GM19043 (cell line): ENCODE results near the gene PRKN.

Source experiments
- ATAC-seq: cut with Tn5 transposase; IDR thresholded peaks from one replicate; pipeline ENCODE4 v1.9.1; 2021; ENCODE audit warnings: low read depth; ENCODE audit not compliant: unreplicated experiment

PRKN gene

DNA sequence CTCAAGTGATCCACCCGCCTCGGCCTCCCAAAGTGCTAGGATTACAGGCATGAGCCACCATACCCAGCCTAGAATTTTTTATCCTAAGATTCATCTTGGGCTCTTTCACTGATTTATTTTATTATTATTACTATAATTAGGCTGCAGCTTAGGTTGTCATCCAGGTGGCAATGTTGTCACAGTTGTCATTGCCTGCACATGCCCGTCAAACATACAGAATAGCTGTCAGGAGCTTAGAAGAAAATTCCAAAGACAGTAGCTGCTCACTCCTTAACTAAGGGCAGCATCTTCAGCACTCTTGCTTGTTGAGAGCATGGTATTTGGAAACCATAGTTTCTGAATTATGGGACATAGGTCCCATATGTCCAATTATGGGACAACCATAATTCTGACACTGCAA, 1118.8 kb downstream of the PRKN start:
- ATAC-seq, result no peak

DNA sequence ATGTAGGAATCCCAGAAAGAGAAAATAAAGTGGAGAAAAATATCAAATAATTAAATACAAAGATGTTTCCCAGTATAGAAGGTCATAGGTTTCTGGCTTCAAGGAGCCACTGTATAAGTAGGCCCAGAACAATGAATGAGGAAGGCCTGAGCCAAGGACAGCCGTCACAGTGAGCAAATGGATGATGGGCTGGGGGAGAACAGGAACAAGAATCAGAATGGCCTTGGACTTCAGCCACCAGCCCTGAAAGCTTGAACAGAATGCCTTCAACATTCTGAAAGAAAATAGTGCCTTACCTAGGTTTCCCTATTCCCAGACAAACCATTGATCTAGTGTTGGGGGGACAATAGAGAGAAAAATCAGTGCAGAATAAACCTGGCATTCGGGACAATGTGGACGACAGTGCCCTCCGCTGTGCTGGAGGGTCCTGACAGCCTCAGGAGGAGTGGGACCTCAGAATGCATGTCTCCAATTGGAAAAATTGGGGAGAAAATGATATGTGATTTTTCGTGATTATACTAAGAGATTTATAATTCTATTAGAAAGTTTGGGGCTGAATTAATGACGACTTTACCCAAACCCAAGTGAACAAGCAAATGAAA, 1119.8 kb downstream of the PRKN start:
- ATAC-seq, result no peak

DNA sequence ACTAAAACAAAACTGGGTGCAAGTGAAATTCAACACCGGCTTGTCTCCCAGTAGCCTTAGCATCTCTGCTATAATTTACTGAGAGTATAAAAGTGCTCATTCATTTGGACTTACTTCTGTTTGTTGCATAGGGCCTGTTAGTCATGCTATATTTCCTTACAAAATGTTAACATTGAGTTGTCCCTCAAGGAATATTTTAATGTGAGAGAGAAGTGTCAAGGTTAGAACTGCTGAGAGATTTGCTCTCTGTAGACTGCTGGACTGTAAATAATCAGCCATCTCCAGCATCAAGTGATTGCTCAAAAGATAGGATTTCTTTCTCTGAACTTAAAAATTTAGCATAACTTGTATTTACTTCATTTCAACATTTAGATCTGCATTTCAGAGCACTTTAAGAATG, 1125.2 kb downstream of the PRKN start:
- ATAC-seq, result no peak

DNA sequence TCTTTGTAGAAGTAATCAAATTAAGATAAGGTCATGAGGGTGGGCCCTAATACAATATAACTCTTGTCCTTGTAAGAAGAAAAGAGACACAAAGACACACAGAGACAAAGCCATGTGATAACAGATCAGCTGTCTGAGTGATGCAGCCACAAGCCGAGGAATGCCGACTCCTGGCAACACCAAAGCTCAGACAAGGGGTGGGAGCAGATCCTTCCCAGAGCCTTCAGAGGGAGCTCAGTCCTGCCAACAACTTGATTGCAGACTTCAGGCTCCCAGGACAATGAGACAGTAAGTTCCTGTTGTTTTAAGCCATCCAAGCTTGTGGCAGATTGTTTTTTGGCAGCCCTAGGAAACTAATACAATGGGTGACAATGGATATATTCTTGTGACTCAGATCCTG, 1128.7 kb downstream of the PRKN start:
- no peak for ATAC-seq

DNA sequence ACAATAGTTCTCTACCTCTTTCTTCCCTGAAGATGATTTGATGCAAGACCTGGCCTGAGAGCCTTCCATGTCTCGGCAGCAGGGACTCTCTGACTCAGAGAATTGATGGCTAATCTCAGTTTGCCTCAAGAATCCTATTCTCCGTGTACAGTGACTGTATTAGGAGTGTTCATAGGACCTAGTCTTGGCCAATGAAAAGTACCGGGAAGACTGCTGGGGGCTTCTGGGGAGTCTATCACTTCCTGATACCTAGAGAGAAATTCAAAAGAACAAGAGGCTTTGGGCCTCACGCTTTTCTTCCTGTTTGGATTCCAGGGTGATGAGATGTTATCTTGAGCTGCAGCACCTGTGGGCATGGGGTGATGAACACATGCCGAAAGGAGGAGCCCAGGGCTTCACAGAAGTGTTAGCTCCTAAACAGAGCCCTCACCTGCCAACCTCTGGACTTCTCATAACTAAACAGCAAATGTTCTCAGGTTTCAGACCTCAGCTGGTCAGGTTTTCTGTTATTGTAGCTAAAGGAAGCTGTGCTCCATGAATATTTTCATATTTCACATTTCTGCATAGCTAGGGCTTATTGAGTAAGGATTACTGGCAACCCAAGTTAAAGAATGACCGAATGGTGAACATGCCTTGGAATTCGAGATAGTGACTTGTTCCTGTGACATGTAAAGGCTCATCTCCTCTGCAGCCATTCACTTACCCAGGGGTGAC, 1130.6 kb downstream of the PRKN start:
- no peak for ATAC-seq

DNA sequence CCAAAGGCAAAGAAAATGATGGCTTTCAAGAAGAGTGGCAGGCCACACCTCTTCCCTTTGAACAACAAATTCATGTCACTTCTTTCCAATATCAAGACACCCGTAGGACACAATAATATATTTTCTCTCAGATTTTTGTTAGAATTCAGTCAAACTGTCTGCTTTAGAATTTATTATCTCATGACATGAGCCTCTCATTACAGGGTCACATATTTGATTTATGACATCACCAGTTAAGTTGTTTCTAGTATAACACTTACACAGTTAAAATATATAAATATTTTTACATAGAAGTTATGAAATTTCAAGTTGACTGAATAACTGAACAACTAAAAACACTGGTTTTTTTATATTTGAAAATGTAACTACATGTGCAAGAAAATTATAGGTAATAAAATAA, 1133.2 kb downstream of the PRKN start:
- no peak for ATAC-seq

DNA sequence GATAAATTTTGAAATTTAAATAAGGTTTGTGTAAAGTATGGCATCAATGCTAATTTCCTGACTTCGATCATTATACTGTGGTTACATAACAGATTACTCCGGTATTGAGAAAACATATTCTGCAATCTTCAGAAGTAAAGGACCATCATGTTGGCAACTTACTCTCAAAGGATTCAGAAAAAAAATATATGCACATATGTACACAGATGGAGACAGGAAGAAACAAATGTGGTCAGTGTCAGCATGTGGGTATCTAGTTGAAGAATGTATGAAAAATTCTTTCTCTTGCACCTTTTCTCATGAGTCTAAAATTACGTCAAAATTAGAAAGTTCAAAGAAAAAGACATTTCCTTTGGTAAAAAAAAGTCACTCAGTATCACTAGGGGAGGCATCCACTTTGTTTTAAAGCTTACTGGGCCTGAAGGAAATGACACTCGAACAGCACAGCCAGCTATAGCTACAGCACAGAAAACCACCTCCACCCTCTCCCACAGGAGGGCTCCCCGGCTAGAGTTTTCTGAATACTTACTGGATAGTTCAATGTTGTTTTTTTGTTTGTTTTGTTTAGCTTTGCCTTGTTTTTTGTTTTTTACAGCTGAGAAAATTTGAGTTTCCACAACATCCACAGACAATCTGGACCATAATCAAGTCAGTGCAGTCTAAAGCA, 1136.5 kb downstream of the PRKN start:
- no peak for ATAC-seq

DNA sequence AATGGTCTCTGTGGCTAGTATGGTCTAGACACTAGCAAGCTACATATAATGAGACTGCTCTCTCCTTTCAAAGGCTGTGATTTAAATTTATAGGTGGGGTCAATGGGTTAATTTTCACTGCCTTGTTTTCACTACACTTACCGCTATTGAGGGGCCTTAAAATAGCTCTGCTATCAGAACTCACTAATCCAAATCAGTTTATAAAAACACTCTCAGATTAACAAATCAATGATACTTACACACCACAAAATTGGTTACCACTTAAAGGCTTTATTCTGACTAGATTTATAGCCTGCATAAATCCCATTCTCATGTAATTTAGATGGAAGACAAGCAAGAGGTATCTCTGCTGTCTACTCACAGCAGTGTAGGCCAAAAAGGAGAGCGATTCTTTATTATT, 1140.7 kb downstream of the PRKN start:
- no peak for ATAC-seq

DNA sequence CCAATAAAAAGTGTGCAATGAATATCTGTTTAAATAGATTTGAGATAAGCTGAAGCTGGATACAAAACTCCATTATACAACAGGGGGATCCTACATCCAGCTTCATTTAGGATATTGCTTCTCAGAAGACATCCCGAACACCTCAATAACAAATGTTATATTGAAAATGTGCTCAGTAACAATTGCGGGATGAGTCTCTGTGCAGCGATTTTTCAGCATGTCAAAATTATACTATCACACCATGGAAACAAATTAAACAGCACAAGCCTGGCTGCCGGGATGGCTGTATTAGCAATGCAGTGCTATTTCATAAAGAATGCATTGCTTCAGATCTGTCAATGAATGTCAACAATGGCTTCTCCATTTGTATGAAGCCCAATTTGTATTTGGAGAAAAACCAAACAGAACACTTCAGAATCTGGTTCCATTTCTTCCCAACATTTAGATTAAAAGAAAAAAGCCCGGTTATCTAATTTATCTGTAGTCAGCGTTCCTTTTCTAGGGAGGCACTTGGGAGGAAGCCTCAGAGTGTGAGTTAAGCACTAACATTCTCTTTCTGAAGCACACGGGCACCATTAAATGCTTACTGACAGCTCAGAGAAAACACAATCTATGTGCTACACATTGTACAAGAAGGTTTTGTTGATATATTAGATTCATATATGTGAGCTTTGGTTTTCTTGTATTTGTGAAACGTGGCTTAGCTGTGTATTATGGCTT, 1142.8 kb downstream of the PRKN start:
- ATAC-seq, result no peak

DNA sequence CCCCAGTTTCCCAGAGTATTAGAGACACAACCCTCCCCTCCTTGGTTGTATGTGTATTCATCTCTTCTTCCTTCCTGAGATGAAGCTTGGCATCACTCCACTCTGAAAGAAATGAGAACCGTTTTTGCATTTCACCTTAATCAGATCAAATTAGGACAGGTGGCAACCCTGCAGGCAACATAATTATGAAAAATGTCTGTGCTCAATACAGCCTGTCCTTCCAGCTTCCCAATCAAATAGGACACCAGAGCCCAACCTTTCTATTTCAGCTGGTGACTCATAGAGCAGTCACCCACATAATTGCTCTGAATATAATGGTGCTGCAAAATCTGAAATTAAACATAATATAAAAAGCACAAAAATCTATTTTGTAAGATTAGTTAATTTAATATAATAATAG, 1143.5 kb downstream of the PRKN start:
- ATAC-seq, result no peak

DNA sequence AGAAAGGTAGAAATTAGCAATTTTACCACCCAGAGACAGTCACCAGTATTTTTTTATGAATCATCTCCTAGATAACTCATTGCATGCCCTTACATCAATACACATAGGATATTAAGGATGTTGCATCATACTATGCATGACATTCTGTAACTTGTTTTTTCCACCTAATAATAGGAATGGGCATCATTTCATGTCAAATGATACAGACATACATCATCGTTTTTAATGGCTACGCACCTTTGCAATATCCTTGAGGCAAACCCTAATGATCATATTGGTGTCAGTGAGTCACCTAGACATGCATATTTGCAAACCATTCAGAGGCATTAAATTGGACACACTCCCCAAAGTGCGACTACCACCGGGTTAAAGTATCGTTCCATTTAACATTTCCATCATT, 1144.0 kb downstream of the PRKN start:
- ATAC-seq, result no peak

DNA sequence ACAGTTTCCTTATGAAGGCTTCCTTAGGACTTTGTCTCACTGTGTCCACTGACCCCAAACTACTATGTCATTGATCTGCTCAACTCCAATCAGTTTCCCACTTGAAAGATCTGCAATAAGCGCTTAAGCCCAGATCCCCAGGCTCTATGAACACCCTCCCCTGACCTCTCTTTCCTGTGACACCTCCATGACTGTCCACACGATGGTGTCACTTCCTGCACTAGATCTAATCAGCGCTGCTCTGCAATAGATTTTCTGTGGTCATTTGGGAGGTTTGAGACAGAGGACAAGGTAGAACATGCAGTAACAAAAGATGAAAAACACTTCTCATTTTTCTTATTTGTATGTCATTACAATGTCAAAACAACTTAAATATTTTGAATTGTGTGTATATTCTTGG, 1149.1 kb downstream of the PRKN start:
- ATAC-seq, result no peak

DNA sequence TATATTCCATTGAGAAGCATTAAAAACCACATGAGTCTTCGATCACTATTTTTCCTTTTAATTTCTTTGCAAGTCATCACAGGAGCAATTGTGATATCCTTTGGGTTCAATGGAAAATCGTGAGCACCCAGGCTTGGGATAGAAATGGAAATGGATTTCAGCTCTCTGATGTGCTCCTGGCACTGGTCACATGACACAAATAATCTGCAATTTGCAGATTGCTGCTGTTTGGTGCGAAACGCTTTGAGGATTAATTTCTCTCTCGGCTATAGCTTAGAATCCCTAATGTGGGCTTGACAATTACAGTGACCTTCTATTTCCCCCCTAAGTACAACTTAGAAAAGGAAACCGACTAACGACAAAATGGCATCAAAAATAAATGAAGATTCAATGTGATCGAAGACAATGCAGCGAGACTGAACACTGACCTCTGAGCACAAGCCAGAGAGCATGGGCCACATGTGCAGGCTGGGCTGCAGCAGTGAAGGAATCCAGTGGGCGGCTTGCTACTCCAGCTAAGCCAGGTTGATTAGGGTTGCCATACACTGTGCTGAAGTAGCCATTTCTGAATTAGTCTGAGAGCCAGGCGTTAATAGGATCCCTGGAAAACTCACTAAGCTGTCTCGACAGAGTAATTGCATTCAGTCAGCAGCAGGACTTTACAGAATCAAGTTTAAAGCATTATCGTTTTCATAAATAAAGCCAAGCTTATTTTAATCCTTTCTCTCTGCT, 1151.9 kb downstream of the PRKN start:
- no peak for ATAC-seq

DNA sequence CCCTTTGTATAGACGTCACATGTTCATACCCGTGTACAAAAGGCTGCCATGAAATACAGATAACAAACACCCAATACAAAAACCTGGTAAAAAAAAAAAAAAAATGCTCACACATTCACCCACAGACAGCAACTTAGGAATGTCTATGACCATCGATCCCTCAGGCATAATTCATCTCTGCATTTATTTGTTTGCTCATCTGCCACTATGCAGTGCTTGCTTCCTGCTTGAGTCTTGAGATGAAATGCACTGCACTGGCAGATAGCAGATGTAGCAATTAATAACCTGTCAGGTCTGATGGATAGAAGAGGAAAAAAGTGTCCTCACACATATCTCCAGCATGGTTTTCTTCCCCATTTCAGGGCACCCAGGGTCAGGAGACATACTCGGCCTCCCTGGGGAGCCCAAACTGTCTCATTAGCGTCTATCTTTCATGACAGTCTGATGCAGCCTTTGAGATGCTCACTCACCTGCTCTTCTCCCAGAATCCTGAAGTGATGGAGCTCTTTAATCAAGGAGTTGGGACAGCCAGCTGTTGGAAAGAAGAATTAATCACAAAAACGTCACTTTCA, 1158.6 kb downstream of the PRKN start:
- no peak for ATAC-seq

DNA sequence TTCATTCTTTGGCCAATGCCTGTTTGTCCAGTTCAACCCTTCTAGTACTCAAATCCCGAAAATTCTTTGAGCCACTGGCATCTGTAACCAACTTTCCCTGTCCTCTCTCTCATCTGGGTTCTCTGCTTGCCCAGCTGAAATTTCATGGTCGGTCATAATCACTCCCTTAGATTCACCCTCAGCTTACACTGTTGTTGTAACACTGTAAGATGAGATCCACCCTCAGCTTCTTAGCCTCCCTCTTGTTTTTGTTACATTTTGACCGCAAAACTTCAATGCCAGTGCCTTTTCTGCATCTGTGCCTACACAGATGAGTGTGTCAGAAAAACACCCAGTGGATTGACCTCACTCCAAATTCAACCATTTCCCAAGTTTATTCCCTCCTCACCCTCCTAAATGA, 1162.6 kb downstream of the PRKN start:
- no peak for ATAC-seq

DNA sequence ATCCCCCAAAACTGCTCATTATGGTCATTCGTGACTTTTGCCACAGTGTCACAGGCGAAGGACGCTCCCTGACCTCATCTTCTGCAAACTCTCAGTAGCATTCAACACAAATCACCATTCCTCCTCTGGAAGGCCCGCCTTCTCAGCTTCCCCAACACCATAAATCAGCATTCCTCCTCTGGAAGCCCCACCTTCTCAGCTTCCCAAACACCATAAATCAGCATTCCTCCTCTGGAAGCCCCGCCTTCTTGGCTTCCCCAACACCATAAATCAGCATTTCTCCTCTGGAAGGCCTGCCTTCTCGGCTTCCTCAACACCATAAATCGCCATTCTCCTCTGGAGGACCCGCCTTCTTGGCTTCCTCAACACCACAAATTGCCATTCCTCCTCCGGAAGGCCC, 1165.7 kb downstream of the PRKN start:
- no peak for ATAC-seq

DNA sequence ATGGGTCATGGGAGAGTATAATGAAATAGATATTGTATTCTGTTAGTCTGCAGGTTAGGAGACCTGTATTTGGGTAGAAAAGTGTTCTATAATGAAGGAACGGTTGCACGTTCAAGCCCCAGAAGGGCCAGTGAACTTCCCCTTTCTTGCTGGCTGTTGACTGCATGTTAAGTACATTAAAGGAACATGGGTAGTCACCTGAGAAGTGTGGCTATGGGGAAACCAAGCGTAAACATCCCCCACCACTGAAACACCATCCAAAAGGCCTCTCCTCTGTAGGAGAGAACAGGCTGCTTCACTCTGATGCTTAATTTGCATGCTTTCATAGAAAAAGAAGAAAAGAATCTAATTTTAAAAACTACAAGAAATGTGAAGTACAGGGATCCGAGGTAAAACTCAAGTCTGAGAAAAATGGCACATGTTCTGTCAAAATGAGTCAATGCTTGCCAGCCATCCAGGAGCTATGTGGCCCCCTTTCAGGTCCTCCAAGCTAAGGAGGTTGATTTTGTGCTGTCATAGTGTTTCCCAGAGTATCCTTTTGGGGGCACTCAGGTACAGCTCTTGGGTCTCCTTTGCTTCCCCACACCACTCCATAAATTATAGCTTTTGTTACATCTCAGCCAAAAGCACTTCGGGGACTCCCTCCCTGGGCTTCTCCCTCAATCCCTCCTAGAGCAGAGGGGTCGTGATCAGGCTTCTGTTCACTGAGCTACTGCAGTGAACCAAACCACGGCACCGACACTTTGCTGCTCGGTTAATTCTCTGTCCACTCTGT, 1170.0 kb downstream of the PRKN start:
- ATAC-seq, result no peak

DNA sequence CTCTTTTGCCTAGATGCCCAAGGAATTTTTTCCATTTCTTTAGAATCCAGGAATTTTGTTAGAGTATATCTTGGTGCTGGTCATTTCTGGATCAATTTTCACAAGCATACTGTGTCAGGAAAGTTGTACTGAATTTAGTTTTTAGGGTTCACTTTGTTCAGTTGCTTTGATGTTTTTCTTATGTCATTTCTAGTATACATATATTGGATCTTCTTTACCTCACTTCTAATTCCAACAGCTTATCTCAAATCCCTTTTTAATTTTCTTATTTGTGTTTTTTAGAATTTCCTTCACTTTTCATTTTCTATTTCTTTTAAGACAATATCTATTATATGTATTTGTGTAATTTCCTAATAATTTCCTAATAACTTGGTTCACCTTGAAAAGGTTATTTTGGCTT, 1172.7 kb downstream of the PRKN start:
- ATAC-seq, result no peak

DNA sequence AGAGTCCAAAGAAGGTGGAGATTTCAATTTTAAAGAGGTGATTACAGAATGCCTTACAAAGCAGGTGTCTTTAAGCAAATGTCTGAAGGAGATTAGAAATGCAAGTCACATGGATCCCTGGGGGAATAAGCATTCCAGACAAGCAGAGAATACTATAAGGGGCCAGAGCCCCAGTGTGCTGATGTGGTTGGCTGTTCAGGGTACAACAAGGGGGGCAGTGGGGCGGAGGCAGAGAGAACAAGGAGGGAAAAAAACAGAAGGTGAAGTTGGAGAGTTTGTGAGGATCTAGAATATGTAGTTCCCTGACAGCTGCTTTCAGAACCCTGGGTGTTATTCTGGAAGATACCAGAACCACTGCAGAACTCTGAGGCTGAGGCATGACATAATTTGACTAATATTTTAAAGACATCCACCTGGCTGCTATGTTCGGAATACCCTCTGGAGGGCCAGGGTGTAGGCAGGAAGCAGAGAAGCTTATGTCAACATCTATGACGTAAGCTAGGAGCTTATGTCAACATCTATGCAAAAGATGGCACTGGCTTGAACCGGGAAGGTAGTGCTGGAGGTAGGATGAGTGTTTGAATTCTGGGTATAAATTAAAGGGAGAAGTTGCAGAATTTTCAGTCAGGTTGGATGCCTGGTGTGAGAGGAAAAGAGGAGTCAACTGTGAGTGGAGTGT, 1177.5 kb downstream of the PRKN start:
- ATAC-seq, result no peak
